Activated CD8-positive, alpha-beta T cell treated with anti-CD3 and anti-CD28 coated beads, Interleukin-2, amount 10 ng/mL, durations not matched to agents 7 days and 5 days (primary cell): ENCODE results near the gene SELPLG. TPM values are rescaled to one million over a fixed set of nuclear protein-coding genes. Genes with fewer than 3 reads are reported as not detected.
"Not testable (repeated sequence)": the region's sequence is repeated elsewhere in the genome, so short reads cannot be mapped to it uniquely, and the experiment has no call there.

Experiments
- ATAC-seq: fragments of 150-1000 bp; cut with Tn5 transposase; one replicate; pipeline ENCODE4 v1.10.0; 2021; ENCODE audit warnings: moderate library complexity
- CTCF ChIA-PET: fragments of 350-600 bp; sonication (Branson Sonifier 250); formaldehyde crosslinking; loops from one replicate; lab custom pipeline; 2021; ENCODE audit warnings: antibody characterized with exemption; lab: Charles Lee
- POLR2A ChIA-PET: fragments of 350-600 bp; sonication (Branson Sonifier 250); formaldehyde crosslinking; loops from one replicate; lab custom pipeline; 2021; ENCODE audit warnings: antibody characterized with exemption; lab: Charles Lee
- DNase-seq: peaks from one replicate; pipeline ENCODE4 v3.0.0-alpha.2; 2020
- H3K27ac Mint-ChIP-seq: one replicate; pipeline ENCODE4 v1.8.0; 2021; ENCODE audit warnings: mild to moderate bottlenecking, mixed read lengths
- H3K27me3 Mint-ChIP-seq: one replicate; pipeline ENCODE4 v1.8.0; 2021; ENCODE audit warnings: low read depth, mixed read lengths
- H3K36me3 Mint-ChIP-seq: one replicate; pipeline ENCODE4 v1.8.0; 2021; ENCODE audit warnings: low read depth, mixed read lengths
- H3K4me1 Mint-ChIP-seq: one replicate; pipeline ENCODE4 v1.8.0; 2021; ENCODE audit warnings: low read depth, mixed read lengths
- H3K4me3 Mint-ChIP-seq: one replicate; pipeline ENCODE4 v1.8.0; 2021; ENCODE audit warnings: mild to moderate bottlenecking, mixed read lengths
- H3K9me3 Mint-ChIP-seq: one replicate; pipeline ENCODE4 v1.8.0; 2022; ENCODE audit warnings: mixed read lengths; ENCODE audit not compliant: insufficient read depth
- total RNA-seq, 2 experiments: library from RNA; stranded (reverse); gene quantifications; one replicate each; pipeline ENCODE4 v1.2.3, GENCODE V29; 2021

The SELPLG gene
- total RNA-seq, 2 experiments from 2014 or later, result 144 to 150 TPM

DNA sequence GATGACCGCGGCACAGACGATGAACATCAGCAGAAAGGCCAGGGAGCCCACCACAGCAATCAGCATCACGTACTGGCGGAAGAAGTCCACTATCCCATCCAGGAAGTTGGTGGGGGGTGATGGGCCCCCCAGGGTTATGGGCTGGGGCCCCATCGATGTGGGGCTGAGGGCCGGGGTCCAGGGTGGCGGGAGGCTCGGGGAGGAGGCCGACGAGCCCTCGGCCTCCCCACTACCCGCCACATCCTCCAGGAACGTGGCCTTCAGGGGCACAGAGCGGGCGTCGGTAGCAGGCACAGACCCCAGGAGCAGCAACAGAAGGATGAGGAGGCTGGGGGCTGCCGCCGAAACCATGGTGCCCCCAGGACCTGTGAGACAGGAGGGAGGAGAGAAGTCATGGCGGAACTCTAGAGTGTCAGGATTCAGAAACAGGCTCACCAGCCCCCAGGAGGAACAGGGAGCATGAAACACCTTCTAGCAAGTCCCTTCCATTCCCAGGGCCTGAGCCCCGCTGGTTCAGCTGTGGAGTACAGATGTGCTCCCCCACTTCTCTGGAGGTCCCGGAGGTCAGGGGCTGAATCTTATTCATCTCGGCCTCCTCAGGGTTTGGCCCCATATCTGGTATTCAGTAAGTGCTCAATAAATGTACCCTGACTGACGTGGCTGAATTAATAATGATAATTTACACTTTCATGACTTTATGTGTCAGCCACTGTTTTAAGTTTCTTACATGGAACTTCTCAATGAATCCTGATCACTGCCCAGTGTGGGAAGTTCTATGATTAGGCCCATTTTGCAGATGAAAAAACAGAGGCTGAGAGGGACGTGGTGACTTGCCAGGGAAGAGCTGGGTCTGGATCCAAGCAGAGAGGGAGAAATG, 41.4 kb downstream of the SELPLG start:
- no peaks in the 10 kb centered on the region for H3K9me3 Mint-ChIP-seq
- DNase-seq, result no peak
- no peak overlapping the region for H3K27ac Mint-ChIP-seq
- POLR2A ChIA-PET, result interaction anchor here (0.5 to 0.6 kb wide), 2 partner anchors 268 to 279 kb away, joined by 3 read pairs; no protein-coding TSS in a partner anchor
- H3K27me3 Mint-ChIP-seq, result no peaks in the 10 kb centered on the region
- CTCF ChIA-PET, result no interaction called here
- no peaks in the 10 kb centered on the region for H3K4me1 Mint-ChIP-seq
- no peak for ATAC-seq
- H3K36me3 Mint-ChIP-seq, result no peaks in the 10 kb centered on the region
- H3K4me3 Mint-ChIP-seq, result no peak overlapping the region

DNA sequence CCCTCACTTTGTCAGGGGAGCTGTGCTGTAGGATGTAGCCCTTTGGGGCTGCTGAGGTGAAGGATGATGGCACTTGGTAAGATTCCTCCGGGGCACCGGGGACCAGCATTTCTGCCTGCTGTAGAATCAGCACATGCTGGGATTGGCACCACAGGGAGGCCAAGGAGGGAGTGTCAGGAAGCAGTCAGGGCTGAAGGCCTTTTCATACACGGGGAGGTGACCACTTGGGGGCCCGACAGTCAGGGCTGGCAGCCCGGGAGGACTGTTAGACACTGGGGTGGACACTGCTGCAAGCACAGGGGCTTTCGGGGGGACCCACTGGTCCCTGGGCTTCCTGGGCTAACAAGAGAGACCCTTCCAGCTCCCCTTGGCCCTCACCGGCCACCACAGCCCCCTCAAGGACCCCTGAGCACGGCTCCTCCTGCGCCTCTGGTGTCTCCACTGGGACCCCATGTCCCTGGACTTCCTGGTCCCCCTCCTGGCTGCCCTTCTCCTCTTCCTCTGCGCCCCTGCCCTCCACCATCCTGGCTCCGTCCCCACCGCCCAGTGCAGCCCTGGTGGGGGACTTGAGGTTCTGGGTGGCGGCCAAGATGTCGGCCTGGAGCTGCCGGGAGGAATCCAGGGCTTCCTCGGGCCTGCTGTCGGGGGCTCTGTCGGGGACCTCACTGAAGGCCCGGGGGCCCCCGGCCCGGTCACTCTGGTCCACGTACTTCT, 42.3 kb downstream of the SELPLG start:
- H3K4me1 Mint-ChIP-seq, result no peaks in the 10 kb centered on the region
- H3K4me3 Mint-ChIP-seq, result no peak overlapping the region
- no peak overlapping the region for H3K27ac Mint-ChIP-seq
- DNase-seq, result no peak
- no peaks in the 10 kb centered on the region for H3K27me3 Mint-ChIP-seq
- H3K9me3 Mint-ChIP-seq, result no peaks in the 10 kb centered on the region
- ChIA-PET POLR2A (no interaction called here), CTCF (no interaction called here)
- no peak for ATAC-seq
- no peaks in the 10 kb centered on the region for H3K36me3 Mint-ChIP-seq

DNA sequence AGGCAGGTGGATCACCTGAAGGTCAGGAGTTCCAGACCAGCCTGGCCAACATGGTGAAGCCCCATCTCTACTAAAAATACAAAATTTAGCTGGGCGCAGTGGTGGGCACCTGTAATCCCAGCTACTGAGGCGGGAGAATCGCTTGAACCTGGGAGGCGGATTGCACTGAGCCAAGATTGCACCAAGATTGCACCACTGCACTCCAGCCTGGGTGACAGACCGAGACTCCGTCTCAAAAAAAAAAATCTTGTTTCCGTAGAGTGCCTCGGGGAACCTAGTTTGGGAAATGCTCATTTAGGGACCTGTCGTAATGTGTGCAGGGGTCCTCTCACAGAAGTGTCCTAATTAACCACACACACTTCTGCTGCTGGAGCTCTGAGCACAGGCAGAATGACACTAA, 43.2 kb downstream of the SELPLG start:
- H3K9me3 Mint-ChIP-seq, H3K4me3 Mint-ChIP-seq, POLR2A ChIA-PET, H3K36me3 Mint-ChIP-seq, CTCF ChIA-PET, H3K27ac Mint-ChIP-seq, H3K27me3 Mint-ChIP-seq, H3K4me1 Mint-ChIP-seq, ATAC-seq, DNase-seq: not testable (repeated sequence)

DNA sequence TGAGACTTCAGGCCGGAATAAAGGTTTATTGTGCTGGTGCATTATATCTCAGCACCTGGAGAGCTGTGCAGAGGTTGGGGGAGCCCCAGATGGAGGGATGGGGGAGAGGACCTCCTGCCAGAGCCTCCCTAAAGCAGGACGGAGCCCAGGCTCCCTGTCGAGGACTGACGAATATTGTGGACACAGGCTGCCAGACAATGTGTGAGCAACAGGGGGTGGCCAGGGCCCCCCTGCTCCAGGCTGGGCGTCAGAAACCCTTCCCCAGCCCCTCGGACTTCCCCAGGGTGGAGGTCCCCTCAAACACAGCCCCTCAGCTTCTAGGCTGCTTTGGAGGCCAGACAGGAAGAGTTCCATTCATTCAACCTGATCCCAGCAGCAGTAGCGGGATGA, 43.9 kb downstream of the SELPLG start:
- Mint-ChIP-seq H3K9me3 (no peaks in the 10 kb centered on the region), H3K27me3 (peaks cover under 1% of the 10 kb centered on the region), H3K27ac (no peak overlapping the region), H3K4me3 (no peak overlapping the region), H3K4me1 (no peaks in the 10 kb centered on the region), H3K36me3 (no peaks in the 10 kb centered on the region)
- ATAC-seq (no peak), DNase-seq (no peak)
- ChIA-PET CTCF (no interaction called here), POLR2A (no interaction called here)

DNA sequence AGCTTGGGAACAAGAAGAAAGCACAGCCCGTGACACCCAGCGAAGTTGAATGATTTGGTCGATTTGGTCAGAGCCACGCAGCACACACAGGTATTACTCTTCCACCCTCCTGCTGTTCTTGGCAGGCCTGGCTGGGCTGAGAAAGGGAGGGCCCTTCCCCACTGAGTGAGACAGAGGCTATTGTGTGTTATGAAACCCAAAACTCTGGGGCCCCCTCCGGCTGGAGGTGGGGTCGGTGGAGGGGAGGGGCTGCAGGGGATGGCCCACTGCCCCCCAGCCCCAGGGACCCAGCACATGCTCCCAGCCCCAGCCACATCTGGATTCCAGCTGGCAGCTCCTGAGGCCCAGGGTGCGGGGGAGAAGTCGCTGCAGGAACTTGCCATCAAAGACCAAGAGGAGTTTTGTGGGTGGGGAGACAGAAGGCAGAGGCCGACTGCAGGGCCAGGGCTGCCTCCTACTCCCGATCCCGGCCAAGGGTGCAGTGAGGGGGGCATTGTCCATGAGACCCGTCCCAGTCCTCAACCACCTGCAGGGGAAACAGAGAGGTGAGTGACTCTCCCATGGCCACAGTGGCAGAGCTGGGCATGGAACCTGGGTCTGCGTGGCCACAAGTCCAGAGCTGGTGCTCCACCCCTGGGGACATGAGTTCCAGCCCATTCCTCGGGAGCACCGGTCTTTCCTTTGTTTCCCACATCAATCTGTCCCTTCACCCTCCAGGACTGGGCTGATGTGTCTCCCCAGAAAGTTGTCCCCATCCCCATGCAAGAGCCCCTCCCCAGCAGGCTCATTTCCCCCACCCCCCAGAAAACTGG, 44.5 kb downstream of the SELPLG start:
- Mint-ChIP-seq H3K9me3 (no peaks in the 10 kb centered on the region), H3K27ac (no peak overlapping the region), H3K36me3 (no peaks in the 10 kb centered on the region), H3K4me3 (no peak overlapping the region), H3K27me3 (peaks cover 4% of the 10 kb centered on the region), H3K4me1 (no peaks in the 10 kb centered on the region)
- ChIA-PET CTCF (no interaction called here), POLR2A (no interaction called here)
- no peak for ATAC-seq
- no peak for DNase-seq

DNA sequence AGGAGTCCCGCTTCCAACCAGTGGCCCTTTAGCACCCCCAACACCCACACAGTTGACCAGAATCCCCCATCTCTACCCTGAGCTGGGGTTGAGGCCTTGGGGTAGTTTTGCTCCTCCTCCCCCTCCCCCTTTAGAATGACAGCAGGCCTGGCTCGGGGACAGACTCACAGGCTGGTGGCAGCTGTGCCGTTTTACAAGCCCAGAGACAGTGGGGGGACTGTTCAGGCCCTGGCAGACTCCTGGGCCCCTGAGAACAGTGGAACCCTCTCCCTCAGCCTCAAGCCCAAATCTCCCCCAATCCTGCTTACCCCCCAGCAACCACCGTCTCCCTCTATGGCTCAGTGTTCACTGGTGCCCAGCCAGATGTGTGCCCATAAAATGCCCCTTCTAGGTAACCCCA, 45.9 kb downstream of the SELPLG start:
- CTCF ChIA-PET, result no interaction called here
- DNase-seq (no peak), ATAC-seq (no peak)
- Mint-ChIP-seq H3K36me3 (no peaks in the 10 kb centered on the region), H3K4me1 (no peaks in the 10 kb centered on the region), H3K27me3 (peaks cover 4% of the 10 kb centered on the region), H3K4me3 (no peak overlapping the region), H3K27ac (no peak overlapping the region), H3K9me3 (no peaks in the 10 kb centered on the region)
- POLR2A ChIA-PET, result no interaction called here

DNA sequence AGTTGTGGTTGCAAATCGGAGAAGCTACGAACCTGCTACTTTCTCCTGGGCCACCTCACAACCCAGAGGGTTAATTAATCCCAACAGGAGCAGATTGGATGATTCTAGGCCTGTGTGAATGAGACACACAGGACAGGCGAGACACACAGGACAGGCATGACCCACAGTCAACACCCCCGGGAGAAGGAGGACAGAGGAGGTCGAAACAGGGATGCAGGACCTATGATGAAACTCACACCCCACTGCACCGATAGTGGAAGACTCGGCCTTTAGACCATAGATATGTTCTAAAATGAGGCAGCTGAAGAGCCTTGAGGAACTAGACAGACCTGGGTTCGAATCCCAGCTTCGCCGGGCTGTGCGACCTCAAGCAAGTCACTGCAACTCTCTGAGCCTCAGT, 47.4 kb downstream of the SELPLG start:
- Mint-ChIP-seq H3K4me1 (no peaks in the 10 kb centered on the region), H3K36me3 (no peaks in the 10 kb centered on the region), H3K27ac (no peak overlapping the region), H3K27me3 (peaks cover 4% of the 10 kb centered on the region), H3K4me3 (no peak overlapping the region), H3K9me3 (no peaks in the 10 kb centered on the region)
- no peak for DNase-seq
- ChIA-PET POLR2A (no interaction called here), CTCF (interaction anchor here (1.5 kb wide), 1 partner anchor 31 kb away, joined by 4 read pairs; no protein-coding TSS in a partner anchor)
- no peak for ATAC-seq

DNA sequence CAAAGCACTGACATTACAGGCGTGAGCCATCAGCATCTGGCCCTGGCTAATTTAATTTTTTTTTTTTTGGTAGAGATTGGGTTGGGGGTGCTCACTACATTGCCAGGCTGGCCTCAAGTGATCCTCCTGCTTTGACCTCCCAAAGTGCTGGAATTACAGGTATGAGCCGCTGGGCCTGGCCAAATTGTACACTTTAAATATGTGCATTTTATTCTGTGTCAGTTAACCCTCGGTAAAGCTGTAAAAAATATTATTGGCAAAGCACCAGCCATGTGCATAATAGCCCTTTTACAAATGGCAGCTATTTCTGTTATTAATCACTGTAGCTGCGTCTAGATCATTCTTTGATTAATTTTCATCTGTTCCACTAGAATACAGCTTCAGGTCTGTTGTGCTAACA, 47.8 kb downstream of the SELPLG start:
- Mint-ChIP-seq H3K27me3 (peaks cover 4% of the 10 kb centered on the region), H3K36me3 (no peaks in the 10 kb centered on the region), H3K27ac (no peak overlapping the region), H3K9me3 (no peaks in the 10 kb centered on the region), H3K4me3 (no peak overlapping the region), H3K4me1 (no peaks in the 10 kb centered on the region)
- ChIA-PET CTCF (interaction anchor here (1.5 kb wide), 1 partner anchor 32 kb away, joined by 4 read pairs; no protein-coding TSS in a partner anchor), POLR2A (interaction anchor here (0.6 kb wide), 2 partner anchors 10 to 26 kb away, joined by 3 to 5 read pairs; no protein-coding TSS in a partner anchor)
- DNase-seq, result no peak
- no peak for ATAC-seq

DNA sequence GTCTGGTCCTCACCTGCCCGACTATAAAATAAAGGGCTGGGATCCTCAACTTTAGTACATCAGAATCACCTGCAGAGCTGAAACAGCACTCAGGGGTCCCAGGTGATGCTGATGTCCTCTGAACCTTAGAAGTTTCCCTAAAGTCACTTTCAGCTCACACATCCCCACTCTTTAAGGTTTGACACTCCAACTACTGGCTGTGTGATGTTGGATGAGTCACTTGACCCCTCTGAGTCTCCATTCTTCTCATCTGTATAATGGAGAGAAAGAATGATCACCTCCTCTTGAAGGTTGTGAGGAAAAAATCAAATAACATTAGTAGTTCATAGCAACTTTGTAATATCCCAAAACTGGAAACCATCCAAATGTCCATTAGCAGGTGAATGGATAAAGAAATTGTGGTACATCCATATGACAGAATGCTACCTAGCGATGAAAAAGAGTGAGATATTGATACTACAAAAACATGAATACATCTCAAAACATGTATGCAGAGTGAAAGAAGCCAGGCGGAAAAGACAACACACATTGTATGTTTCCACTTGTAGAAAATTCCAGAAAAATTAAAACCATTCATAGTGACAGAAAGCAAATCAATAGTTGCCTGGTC, 49.1 kb downstream of the SELPLG start:
- ATAC-seq (no peak), DNase-seq (no peak)
- Mint-ChIP-seq H3K36me3 (no peaks in the 10 kb centered on the region), H3K27me3 (peaks cover 4% of the 10 kb centered on the region), H3K27ac (no peak overlapping the region), H3K4me1 (no peaks in the 10 kb centered on the region), H3K4me3 (no peak overlapping the region), H3K9me3 (no peaks in the 10 kb centered on the region)
- CTCF ChIA-PET, result no interaction called here
- POLR2A ChIA-PET, result no interaction called here

DNA sequence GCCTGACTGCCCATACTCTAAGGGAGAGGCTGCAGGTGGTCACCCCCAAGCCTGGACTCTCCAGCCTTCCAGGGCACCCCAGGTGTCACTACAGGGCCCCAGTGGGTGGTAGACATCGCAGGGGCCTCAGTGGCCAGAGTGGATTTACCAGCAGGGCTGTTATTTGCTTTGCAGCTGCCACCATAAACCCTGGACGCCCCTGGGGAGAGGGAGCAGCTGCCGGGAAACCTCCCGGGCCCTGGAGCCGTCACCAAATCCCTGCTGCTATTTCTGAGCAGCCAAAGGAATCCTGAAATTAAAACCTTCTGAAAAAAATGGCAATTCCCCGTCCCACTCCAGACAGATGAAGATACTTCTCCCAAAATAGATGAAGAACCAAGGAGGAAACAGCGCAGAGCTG, 49.7 kb downstream of the SELPLG start:
- H3K9me3 Mint-ChIP-seq, result peaks cover 6% of the 10 kb centered on the region
- H3K27ac Mint-ChIP-seq, result no peak overlapping the region
- CTCF ChIA-PET, result no interaction called here
- H3K4me3 Mint-ChIP-seq, result no peak overlapping the region
- H3K4me1 Mint-ChIP-seq, result peaks cover 5% of the 10 kb centered on the region
- DNase-seq (no peak), ATAC-seq (no peak)
- H3K36me3 Mint-ChIP-seq, result peaks cover 2% of the 10 kb centered on the region
- H3K27me3 Mint-ChIP-seq, result peaks cover 4% of the 10 kb centered on the region
- POLR2A ChIA-PET, result no interaction called here

DNA sequence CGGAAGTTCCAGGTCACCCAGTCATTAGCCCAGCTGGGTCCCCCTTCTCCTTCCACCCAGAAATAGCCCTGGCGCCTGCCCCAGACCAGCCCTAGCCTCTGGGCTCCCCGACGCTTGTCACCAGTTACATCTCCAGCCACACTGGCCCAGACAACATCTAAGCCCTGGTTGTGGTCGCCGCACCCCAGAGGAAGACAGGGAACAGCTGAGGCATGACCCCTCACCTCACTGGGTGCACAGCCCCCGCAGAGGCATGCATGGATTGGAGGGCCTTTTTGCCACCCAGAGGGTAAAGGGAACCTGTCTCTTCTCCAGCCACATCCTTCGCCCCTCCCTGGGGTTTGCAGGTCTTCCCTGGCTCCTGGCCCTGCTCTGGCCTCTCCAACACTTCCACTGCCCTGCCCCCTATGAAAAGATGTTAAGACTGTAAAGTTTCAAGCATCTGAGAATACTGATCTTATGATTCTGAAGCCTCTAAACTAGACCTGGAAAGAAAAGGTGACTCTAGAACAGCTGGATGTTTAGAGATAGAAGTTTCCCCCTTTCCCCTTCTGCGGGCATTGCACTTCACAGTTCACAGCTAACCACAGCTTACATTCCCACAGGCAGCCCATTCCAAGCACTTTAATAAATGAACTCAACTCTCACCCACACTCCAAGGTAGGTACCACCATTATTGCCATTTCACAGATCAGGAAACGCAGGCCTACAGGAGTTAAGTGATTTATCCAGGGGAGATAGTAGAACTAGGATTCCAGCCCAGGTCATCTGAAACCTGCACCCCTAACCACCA, 50.5 kb downstream of the SELPLG start:
- H3K4me3 Mint-ChIP-seq, result no peak overlapping the region
- peaks cover 7% of the 10 kb centered on the region for H3K4me1 Mint-ChIP-seq
- DNase-seq (no peak), ATAC-seq (no peak)
- H3K27me3 Mint-ChIP-seq, result peaks cover 8% of the 10 kb centered on the region
- POLR2A ChIA-PET, result no interaction called here
- H3K9me3 Mint-ChIP-seq, result peaks cover 7% of the 10 kb centered on the region
- CTCF ChIA-PET, result interaction anchor here (1.1 kb wide), 1 partner anchor 13 kb away, joined by 3 read pairs; no protein-coding TSS in a partner anchor
- no peak overlapping the region for H3K27ac Mint-ChIP-seq
- peaks cover 4% of the 10 kb centered on the region for H3K36me3 Mint-ChIP-seq
